ENCODE results near the gene ZDHHC11. TPM values are rescaled to one million over a fixed set of nuclear protein-coding genes. Genes with fewer than 3 reads are reported as not detected.
"Not testable (repeated sequence)": the region's sequence is repeated elsewhere in the genome, so short reads cannot be mapped to it uniquely, and the experiment has no call there.

Gene ZDHHC11
- total RNA-seq, 1 donor from 2014 or later: 7.2 TPM

DNA sequence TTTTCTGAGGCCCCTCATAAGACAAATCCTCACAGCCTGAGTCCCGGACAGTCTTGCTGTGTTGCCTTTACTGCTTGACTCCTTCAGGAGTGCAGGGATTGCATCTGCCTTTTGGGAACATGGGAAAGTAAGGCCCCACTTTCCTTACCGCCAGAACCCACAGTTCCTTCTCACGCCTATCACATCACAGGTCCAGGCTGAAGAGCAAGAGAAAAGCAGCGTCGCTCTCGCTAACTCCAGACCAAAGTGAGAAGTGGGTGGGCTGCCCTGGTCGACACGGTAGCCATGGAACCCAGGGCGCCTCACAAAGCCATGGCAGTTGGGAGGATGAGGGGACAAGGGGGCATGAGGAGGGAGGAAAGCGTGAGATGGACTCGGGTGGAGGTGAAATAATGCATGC, 7.9 kb upstream of the ZDHHC11 start:
- DNase-seq: no peak

GRCh38 chr5:856531-857425, 6.0 kb upstream of the ZDHHC11 start:
- DNase-seq: no peak

GRCh38 chr5:855771-856530, 5.2 kb upstream of the ZDHHC11 start:
- no peak for DNase-seq

DNA sequence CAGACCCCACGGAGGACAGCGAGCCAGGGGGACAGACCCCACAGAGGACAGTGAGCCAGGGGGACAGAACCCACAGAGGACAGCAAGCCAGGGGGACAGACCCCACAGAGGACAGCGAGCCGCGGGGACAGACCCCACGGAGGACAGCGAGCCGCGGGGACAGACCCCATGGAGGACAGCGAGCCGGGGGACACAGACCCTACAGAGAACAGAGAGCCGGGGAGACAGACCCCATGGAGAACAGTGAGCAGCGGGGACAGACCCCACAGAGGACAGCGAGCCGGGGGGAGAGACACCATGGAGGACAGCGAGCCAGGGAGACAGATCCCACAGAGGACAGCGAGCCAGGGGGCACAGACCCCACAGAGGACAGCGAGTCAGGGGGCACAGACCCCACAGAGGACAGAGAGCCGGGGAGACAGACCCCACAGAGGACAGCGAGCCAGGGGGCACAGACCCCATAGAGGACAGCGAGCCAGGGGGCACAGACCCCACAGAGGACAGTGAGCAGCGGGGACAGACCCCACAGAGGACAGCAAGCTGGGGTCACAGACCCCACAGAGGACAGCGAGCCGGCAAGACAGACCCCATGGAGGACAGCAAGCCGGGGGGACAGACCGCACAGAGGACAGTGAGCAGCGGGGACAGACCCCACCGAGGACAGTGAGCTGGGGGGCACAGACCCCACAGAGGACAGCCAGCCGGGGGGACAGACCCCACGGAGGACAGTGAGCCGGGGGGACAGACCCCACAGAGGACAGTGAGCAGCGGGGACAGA, 4.4 kb upstream of the ZDHHC11 start:
- DNase-seq: no peak

DNA sequence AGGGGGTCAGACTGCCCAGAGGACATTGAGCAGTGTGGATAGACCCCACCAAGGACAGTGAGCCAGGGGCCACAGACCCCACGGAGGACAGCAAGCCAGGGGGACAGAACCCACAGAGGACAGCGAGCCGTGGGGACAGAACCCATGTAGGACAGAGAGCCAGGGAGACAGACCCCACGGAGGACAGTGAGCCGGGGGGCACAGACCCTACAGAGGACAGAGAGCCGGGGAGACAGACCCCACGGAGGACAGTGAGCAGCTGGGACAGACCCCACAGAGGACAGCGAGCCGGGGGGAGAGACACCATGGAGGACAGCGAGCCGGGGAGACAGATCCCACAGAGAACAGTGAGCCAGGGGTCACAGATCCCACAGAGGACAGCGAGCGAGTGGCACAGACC, 3.4 kb upstream of the ZDHHC11 start:
- no peak for DNase-seq

GRCh38 chr5:853416-854090, 2.8 kb upstream of the ZDHHC11 start:
- DNase-seq: not testable (repeated sequence)

DNA sequence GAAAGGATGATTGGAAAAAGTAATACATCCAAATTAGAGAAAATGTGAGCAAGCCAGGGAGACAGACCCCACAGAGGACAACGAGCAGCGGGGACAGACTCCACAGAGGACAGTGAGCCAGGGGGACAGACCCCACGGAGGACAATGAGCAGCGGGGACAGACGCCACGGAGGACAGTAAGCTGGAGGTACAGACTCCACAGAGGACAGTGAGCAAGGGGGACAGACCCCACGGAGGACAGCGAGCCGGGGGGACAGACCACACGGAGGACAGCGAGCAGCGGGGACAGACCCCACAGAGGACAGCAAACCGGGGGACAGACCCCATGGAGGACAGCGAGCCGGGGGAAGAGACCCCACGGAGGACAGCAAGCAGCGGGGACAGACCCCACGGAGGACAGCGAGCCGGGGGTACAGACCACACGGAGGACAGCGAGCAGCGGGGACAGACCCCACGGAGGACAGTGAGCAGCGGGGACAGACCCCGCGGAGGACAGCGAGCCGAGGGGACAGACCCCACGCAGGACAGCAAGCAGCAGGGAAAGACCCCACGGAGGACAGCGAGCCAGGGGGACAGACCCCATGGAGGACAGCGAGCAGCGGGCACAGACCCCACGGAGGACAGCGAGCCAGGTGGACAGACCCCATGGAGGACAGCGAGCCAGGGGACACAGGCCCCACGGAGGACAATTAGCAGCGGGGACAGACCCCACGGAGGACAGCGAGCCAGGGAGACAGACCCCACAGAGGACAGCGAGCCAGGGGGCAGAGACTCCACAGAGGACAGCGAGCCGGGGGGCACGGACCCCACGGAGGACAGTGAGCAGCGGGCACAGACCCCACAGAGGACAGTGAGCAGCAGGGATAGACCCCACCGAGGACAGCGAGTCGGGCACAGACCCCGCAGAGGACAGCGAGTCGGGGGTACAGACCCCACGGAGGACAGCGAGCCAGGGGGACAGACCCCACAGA, 1.9 kb upstream of the ZDHHC11 start:
- no peak for DNase-seq

GRCh38 chr5:852018-852417, 1.2 kb upstream of the ZDHHC11 start:
- no peak for DNase-seq

DNA sequence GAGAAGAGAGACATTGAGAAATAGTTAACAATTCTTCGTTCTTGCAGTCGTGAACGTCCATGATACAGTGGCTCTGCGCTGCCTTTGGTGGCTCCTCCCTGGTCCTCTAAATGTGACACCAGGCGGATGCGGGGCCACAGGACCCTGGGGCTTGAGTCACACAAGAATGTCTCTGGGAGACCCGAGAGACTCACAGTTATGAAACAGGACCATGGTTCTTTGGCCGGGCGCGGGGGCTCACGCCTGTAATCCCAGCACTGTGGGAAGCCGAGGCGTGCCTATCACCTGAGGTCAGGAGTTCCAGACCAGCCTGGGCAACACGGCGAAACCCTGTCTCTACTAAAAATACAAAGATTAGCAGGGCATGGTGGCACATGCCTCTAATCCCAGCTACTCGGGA, 767 bp upstream of the ZDHHC11 start:
- DNase-seq: no peak

- DNase-seq: no peak
These were observed 290 bp upstream of the ZDHHC11 start for GRCh38 chr5:851076-851475.

DNA sequence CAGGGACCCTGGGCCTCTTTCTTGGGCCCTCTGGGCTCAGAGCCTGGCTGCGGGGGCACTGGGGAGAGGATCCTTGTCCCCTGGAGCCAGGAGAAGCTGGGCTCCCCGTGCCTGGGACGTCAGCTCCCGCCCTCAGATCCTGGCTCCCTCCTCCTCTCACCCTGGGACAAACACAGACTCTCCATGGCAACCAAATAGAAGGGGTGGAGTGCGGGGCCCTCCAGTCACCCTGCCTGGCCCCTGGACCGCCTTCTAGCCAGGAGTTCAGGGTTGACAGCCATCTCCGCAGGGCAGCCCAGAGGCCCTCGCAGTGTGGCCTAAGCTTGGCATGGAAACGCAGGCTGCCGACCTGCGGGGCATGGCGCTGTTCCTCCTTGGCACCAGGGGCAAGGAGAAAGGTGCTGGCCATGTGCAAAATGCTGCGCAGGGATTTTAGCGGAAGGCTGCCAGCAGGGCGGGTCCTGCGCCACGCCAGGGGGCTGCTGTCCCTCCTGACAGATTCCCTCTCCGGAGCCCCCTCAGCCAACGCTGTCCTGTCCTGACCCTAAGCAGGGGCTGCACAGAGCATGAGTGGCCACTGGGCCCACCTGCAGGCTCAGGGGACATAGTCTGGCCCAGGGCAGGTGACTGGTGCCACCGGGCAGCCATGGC, 1.0 kb downstream of the ZDHHC11 start:
- no peak for DNase-seq

DNA sequence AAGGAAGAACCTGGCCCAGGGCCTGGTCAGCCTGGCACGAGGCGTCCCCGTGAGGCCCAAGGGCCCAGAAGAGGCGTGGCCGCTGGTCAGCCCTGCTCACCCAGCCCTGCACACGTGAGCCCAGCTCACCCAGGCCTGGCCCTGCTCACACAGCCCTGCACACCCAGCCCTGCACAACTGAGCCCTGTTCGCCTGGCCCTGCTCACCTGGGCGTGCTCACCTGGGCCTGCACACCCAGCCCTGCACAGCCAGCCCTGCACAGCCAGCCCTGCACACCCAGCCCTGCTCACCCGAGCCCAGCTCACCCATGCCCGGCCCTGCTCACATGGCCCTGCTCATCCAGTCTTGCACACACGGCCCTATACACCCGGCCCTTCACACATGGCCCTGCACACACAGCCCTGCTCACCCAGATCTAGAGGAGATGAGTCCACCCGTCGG, 2.1 kb downstream of the ZDHHC11 start:
- no peak for DNase-seq

DNA sequence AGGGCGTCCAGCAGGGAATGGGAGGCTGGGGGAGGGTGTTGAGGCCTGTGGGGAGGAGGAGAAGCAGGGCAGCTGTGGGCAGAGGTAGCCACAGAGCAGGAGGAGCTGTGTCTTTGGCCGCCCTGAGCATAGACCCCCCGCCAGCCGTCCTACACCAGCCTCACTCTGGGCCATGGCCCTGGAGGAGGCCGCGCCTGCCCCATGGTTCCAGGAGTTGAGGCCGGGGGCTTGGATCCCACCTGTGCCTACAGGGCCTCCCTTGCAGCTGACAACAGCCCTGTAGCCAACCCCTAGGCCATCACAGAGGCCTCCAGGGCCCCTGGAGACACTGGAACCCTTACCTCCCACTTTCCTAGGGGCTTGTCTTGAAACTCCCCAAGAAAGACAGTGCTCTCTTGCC, 3.0 kb downstream of the ZDHHC11 start:
- DNase-seq: not testable (repeated sequence)

- DNase-seq: not testable (repeated sequence)
These were observed 3.6 kb downstream of the ZDHHC11 start for GRCh38 chr5:847212-847611.

- not testable (repeated sequence) for DNase-seq
These were observed 4.1 kb downstream of the ZDHHC11 start for GRCh38 chr5:846602-847091.

DNA sequence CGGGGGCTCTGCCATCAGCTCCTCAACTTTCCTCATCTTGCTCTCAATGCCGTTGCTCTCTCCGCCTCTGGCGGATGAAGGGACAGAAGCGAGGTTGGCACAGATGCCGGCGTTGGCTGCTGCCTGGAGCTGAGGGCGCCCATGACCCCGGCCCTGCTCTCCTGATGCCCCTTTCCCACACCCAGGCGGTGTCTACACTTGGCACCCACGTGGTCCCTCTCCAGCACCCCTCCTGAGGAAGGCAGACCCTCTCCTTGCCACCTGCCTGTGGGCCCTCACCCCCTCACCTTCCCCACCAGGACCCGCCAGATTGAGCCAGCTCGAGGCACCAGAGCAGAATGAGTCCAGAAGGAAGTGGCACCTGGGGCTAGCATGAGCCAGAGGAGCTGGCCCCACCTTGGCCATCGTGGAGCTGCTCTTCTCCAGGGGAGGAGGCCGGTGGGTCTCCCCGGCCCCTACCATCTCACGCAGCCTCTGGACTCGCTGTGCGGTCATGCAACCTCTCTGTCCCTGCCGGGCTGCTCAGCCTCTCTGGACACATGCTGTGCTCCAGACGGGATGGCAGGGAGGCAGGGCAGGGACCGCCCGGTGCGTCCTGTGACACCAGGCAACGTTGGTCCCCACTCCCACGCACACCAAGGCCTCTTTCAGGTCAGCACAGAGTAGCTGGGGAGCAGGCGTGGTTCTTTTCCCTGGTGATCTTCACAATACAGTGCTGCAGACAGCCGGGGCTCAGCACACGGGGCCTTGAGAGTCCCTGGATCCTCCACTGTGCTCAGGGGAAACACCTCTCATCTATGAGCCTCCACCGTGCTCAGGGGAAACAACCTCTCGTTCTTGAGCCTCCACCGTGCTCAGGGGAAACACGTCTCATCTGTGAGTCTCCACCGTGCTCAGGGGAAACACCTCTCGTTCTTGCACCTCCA, 4.8 kb downstream of the ZDHHC11 start:
- not testable (repeated sequence) for DNase-seq

DNA sequence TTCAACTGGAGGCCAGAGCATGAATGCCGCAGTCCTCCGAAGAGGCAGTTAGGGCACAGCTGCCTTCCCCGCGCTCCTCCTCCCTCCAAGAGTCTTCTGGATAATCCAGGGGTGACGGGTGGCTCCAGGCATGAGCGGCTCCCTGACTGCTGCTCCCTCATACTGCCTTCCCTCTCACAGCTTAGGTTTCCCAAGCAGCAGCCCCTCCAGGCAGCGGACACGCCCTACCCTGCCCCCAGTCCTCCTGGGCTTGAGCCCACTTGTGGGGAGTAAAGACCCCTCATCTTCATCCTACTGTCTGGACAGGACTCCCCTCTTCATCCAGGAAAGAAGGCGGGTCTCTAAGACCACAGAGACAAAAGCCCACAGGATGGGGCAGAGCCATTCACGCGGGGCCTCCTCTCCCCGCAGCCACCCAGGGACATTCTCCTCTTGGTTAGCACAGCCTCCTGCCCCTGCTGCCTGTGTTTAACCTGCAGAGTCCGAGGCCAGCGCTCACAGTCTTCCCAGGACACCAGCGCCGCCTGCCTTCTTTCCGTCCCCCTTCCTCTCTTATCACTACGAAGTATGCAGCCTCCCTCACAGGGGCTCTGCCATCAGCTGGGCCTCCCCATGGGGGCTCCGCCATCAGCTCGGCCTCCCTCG, 5.6 kb downstream of the ZDHHC11 start:
- DNase-seq: not testable (repeated sequence)

- DNase-seq: not testable (repeated sequence)
These were observed 6.4 kb downstream of the ZDHHC11 start for GRCh38 chr5:844426-844825.
